Gastrocnemius medialis (tissue), 4 donors: Measurements from ENCODE around the gene SMOC1.

ENCODE experiments used
- CTCF ChIP-seq, 5 experiments: fragments of 450-650 bp in 3 of 5; fragments of 200-600 bp in 2 of 5; sonication (generic) in 2 of 5; IDR thresholded peaks in 4 of 5; conservative IDR thresholded peaks in 1 of 5; 1 replicate in 4 of 5; 2 replicates in 1 of 5; pipeline ENCODE4 v1.5.1; 2016 to 2019; ENCODE audit warnings: antibody characterized with exemption in 5 of 5, mild to moderate bottlenecking in 3 of 5, moderate library complexity in 3 of 5
- POLR2A ChIP-seq, 2 donors: fragments of 450-650 bp; IDR thresholded peaks; one replicate each; pipeline ENCODE4 v1.6.1; 2017; ENCODE audit warnings: antibody characterized with exemption in 2 of 2, mild to moderate bottlenecking in 2 of 2, moderate library complexity in 2 of 2

- TF ChIP-seq CTCF (IDR thresholded peaks at IDR 0.05 in 4 of 5, conservative IDR thresholded peaks at IDR 0.05 in 1 of 5): no peak
- TF ChIP-seq POLR2A (IDR thresholded peaks at IDR 0.05): no peak
Measured at GRCh38 chr14:69945347-69945746, 66.1 kb downstream of the SMOC1 start.
